OCI-LY1 (cell line): ENCODE results near the gene RBX1.

Experiments
- EZH2 ChIP-seq: fragments of 200-600 bp; sonication (generic), shearing (Covaris generic); IDR thresholded peaks from 2 replicates; pipeline ENCODE4 v1.8.0; 2017; ENCODE audit warnings: borderline replicate concordance, mixed run types, mild to moderate bottlenecking, antibody characterized with exemption, low read length, moderate library complexity, mixed read lengths
- TF ChIP-seq, protein P1 (sequence below): fragments of 200-600 bp; sonication (generic), shearing (Covaris generic); IDR thresholded peaks from 2 replicates; pipeline ENCODE4 v1.5.1; 2017; ENCODE audit warnings: mild to moderate bottlenecking, antibody characterized with exemption, low read length, moderate library complexity, mixed read lengths

DNA sequence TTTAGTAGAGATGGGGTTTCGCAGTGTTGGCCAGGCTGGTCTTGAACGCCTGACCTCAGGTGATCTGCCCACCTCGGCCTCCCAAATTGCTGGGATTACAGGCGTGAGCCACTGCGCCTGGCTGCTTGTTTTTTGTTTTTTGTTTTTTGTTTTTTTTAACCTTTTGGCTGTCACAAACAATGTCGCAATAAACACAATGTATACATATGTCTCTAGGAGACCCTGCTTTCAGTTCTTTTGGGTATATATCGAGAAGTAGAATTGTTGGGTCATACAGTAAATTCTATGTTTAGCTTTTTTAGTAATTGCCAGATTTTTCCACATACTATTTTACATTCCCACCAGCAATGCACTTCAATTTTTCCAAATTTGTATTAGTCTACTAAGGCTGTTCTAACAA is 28.0 kb downstream of the RBX1 start:
- TF ChIP-seq, protein P1, sequence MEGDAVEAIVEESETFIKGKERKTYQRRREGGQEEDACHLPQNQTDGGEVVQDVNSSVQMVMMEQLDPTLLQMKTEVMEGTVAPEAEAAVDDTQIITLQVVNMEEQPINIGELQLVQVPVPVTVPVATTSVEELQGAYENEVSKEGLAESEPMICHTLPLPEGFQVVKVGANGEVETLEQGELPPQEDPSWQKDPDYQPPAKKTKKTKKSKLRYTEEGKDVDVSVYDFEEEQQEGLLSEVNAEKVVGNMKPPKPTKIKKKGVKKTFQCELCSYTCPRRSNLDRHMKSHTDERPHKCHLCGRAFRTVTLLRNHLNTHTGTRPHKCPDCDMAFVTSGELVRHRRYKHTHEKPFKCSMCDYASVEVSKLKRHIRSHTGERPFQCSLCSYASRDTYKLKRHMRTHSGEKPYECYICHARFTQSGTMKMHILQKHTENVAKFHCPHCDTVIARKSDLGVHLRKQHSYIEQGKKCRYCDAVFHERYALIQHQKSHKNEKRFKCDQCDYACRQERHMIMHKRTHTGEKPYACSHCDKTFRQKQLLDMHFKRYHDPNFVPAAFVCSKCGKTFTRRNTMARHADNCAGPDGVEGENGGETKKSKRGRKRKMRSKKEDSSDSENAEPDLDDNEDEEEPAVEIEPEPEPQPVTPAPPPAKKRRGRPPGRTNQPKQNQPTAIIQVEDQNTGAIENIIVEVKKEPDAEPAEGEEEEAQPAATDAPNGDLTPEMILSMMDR: no peak
- TF ChIP-seq EZH2: no peak
